Karpas-422 (cell line): ENCODE measurements around the gene MR1. TPM values are rescaled to one million over a fixed set of nuclear protein-coding genes. Genes with fewer than 3 reads are reported as not detected.
"Not testable (repeated sequence)": the region's sequence is repeated elsewhere in the genome, so short reads cannot be mapped to it uniquely, and the experiment has no call there.

Experiments used
- DNase-seq: peaks from one replicate; pipeline ENCODE4 v3.0.0-alpha.2; 2015
- H2AFZ ChIP-seq: fragments of 200-600 bp; sonication (generic); 2 replicates; pipeline ENCODE4 v1.6.1; 2014; ENCODE audit warnings: antibody characterized with exemption, low read length, mixed read lengths
- H3K27ac ChIP-seq: fragments of 200-600 bp; sonication (generic); 2 replicates; pipeline ENCODE4 v1.5.1; 2014; ENCODE audit warnings: mild to moderate bottlenecking, low read length, moderate library complexity
- H3K27me3 ChIP-seq: fragments of 200-600 bp; sonication (generic); 2 replicates; pipeline ENCODE4 v1.6.1; 2014; ENCODE audit warnings: low read length, mixed read lengths
- H3K36me3 ChIP-seq: fragments of 200-600 bp; sonication (generic); 2 replicates; pipeline ENCODE4 v1.6.1; 2014; ENCODE audit warnings: low read length, mixed read lengths; ENCODE audit not compliant: insufficient read depth
- H3K4me1 ChIP-seq: fragments of 200-600 bp; sonication (generic); 2 replicates; pipeline ENCODE4 v1.6.1; 2014; ENCODE audit warnings: mild to moderate bottlenecking, low read length, mixed read lengths
- H3K4me2 ChIP-seq: fragments of 200-600 bp; sonication (generic); 2 replicates; pipeline ENCODE4 v1.6.1; 2014; ENCODE audit warnings: low read length, low read depth, mild to moderate bottlenecking; ENCODE audit not compliant: poor library complexity, severe bottlenecking
- H3K4me3 ChIP-seq: fragments of 200-600 bp; sonication (generic); 2 replicates; pipeline ENCODE4 v1.5.1; 2014; ENCODE audit warnings: mild to moderate bottlenecking, antibody characterized with exemption, low read length, mixed read lengths
- H3K79me2 ChIP-seq: fragments of 200-600 bp; sonication (generic); 2 replicates; pipeline ENCODE4 v1.6.1; 2014; ENCODE audit warnings: mild to moderate bottlenecking, low read length, mixed read lengths
- H3K9ac ChIP-seq: fragments of 200-600 bp; sonication (generic); 2 replicates; pipeline ENCODE4 v1.6.0; 2014; ENCODE audit warnings: low read length
- H3K9me2 ChIP-seq: fragments of 200-600 bp; sonication (generic), shearing (Covaris generic); replicated peaks from 2 replicates; pipeline ENCODE4 v1.6.0; 2014; ENCODE audit warnings: mild to moderate bottlenecking, low read length, moderate library complexity; ENCODE audit not compliant: insufficient read depth
- H3K9me3 ChIP-seq: fragments of 300-700, 200-600 bp; sonication (generic); 2 replicates; pipeline ENCODE4 v1.6.1; 2014; ENCODE audit warnings: low read length, mixed read lengths
- H4K20me1 ChIP-seq: fragments of 200-600 bp; sonication (generic); 2 replicates; pipeline ENCODE4 v1.6.1; 2014; ENCODE audit warnings: mild to moderate bottlenecking, antibody characterized with exemption, low read length, low read depth; ENCODE audit not compliant: insufficient read depth
- total RNA-seq: library from RNA; depleted of rRNA; stranded (reverse); fragments of >200 nt; shearing (Covaris generic); gene quantifications from 2 replicates; pipeline ENCODE4 v1.2.3, GENCODE V29; 2014; ENCODE audit warnings: low replicate concordance

Gene MR1
- total RNA-seq, 1 experiment from 2014 or later: 37.3 TPM

GRCh38 chr1:181049378-181049777 lies 15.6 kb downstream of the MR1 start:
- no peaks in the 10 kb centered on the region for H4K20me1 ChIP-seq
- H3K9me2 ChIP-seq: no peaks in the 10 kb centered on the region
- H3K36me3 ChIP-seq: no peaks in the 10 kb centered on the region
- no peak overlapping the region for H3K27ac ChIP-seq
- DNase-seq: no peak
- H3K9ac ChIP-seq: no peak overlapping the region
- no peaks in the 10 kb centered on the region for H3K4me1 ChIP-seq
- no peak overlapping the region for H3K4me2 ChIP-seq
- no peaks in the 10 kb centered on the region for H3K9me3 ChIP-seq
- H3K27me3 ChIP-seq: no peaks in the 10 kb centered on the region
- no peak overlapping the region for H3K4me3 ChIP-seq
- no peak overlapping the region for H2AFZ ChIP-seq
- H3K79me2 ChIP-seq: no peaks in the 10 kb centered on the region; the same call in 1 of the 2 replicates

- no peaks in the 10 kb centered on the region for H3K9me2 ChIP-seq
- H2AFZ ChIP-seq: no peak overlapping the region
- no peak overlapping the region for H3K9ac ChIP-seq
- no peak overlapping the region for H3K4me2 ChIP-seq
- no peak overlapping the region for H3K27ac ChIP-seq
- H3K79me2 ChIP-seq: no peaks in the 10 kb centered on the region
- no peaks in the 10 kb centered on the region for H3K27me3 ChIP-seq
- DNase-seq: no peak
- H4K20me1 ChIP-seq: no peaks in the 10 kb centered on the region
- no peak overlapping the region for H3K4me3 ChIP-seq
- H3K36me3 ChIP-seq: no peaks in the 10 kb centered on the region
- H3K9me3 ChIP-seq: no peaks in the 10 kb centered on the region
- no peaks in the 10 kb centered on the region for H3K4me1 ChIP-seq
Measured at GRCh38 chr1:181050922-181051321, 17.1 kb downstream of the MR1 start.

- Histone ChIP-seq H3K9me3 (no peaks in the 10 kb centered on the region), H3K36me3 (no peaks in the 10 kb centered on the region), H3K9ac (no peak overlapping the region), H3K4me2 (no peak overlapping the region), H4K20me1 (no peaks in the 10 kb centered on the region), H3K27ac (no peak overlapping the region), H3K4me3 (no peak overlapping the region), H3K79me2 (no peaks in the 10 kb centered on the region), H3K9me2 (no peaks in the 10 kb centered on the region), H3K27me3 (no peaks in the 10 kb centered on the region), H2AFZ (no peak overlapping the region), H3K4me1 (peaks cover 3% of the 10 kb centered on the region)
- no peak for DNase-seq
Measured at GRCh38 chr1:181056560-181056959, 22.8 kb downstream of the MR1 start.

GRCh38 chr1:181057079-181057478 lies 23.3 kb downstream of the MR1 start:
- no peak overlapping the region for H3K4me2 ChIP-seq
- H3K79me2 ChIP-seq: no peaks in the 10 kb centered on the region
- DNase-seq: no peak
- no peaks in the 10 kb centered on the region for H4K20me1 ChIP-seq
- H3K9ac ChIP-seq: no peak overlapping the region
- no peaks in the 10 kb centered on the region for H3K9me3 ChIP-seq
- no peaks in the 10 kb centered on the region for H3K36me3 ChIP-seq
- H3K27ac ChIP-seq: no peak overlapping the region
- H3K27me3 ChIP-seq: no peaks in the 10 kb centered on the region
- H3K4me1 ChIP-seq: peaks cover 8% of the 10 kb centered on the region
- no peak overlapping the region for H2AFZ ChIP-seq
- H3K9me2 ChIP-seq: no peaks in the 10 kb centered on the region
- no peak overlapping the region for H3K4me3 ChIP-seq

GRCh38 chr1:181059435-181059834 lies 25.7 kb downstream of the MR1 start:
- H3K9me2 ChIP-seq: no peaks in the 10 kb centered on the region
- H2AFZ ChIP-seq: no peak overlapping the region
- no peaks in the 10 kb centered on the region for H3K27me3 ChIP-seq
- H3K27ac ChIP-seq: no peak overlapping the region
- H3K4me1 ChIP-seq: peaks cover 22% of the 10 kb centered on the region
- no peak overlapping the region for H3K4me2 ChIP-seq
- no peaks in the 10 kb centered on the region for H3K79me2 ChIP-seq
- no peak for DNase-seq
- H3K36me3 ChIP-seq: no peaks in the 10 kb centered on the region
- H3K4me3 ChIP-seq: no peak overlapping the region
- no peak overlapping the region for H3K9ac ChIP-seq
- no peaks in the 10 kb centered on the region for H4K20me1 ChIP-seq
- no peaks in the 10 kb centered on the region for H3K9me3 ChIP-seq

- H3K79me2 ChIP-seq: no peaks in the 10 kb centered on the region
- no peak for DNase-seq
- no peak overlapping the region for H3K9ac ChIP-seq
- H3K4me1 ChIP-seq: peaks cover 22% of the 10 kb centered on the region
- no peak overlapping the region for H3K4me3 ChIP-seq
- no peaks in the 10 kb centered on the region for H4K20me1 ChIP-seq
- no peak overlapping the region for H3K4me2 ChIP-seq
- no peaks in the 10 kb centered on the region for H3K36me3 ChIP-seq
- no peak overlapping the region for H3K27ac ChIP-seq
- no peaks in the 10 kb centered on the region for H3K27me3 ChIP-seq
- no peaks in the 10 kb centered on the region for H3K9me3 ChIP-seq
- H2AFZ ChIP-seq: no peak overlapping the region
- no peaks in the 10 kb centered on the region for H3K9me2 ChIP-seq
Measured at GRCh38 chr1:181060066-181060465, 26.3 kb downstream of the MR1 start.

GRCh38 chr1:181060947-181061346 lies 27.2 kb downstream of the MR1 start:
- not testable (repeated sequence) for H3K9me2 ChIP-seq, H3K9ac ChIP-seq, H3K4me3 ChIP-seq, H3K27ac ChIP-seq, H4K20me1 ChIP-seq, H3K27me3 ChIP-seq, DNase-seq, H3K79me2 ChIP-seq, H3K4me2 ChIP-seq, H3K9me3 ChIP-seq, H3K36me3 ChIP-seq, H2AFZ ChIP-seq
- peaks cover 22% of the 10 kb centered on the region for H3K4me1 ChIP-seq

GRCh38 chr1:181061487-181061886 lies 27.7 kb downstream of the MR1 start:
- no peak overlapping the region for H3K9ac ChIP-seq
- no peak overlapping the region for H3K27ac ChIP-seq
- no peaks in the 10 kb centered on the region for H3K9me2 ChIP-seq

More at GRCh38 chr1:181061487-181061886, 27.7 kb downstream of the MR1 start:
- 0 out of 2 replicates have a peak overlapping the region, but pooled peaks have one; percentile 50 for H3K4me3 ChIP-seq
- H3K4me2 ChIP-seq: peak overlapping the region; percentile 67
- H4K20me1 ChIP-seq: no peaks in the 10 kb centered on the region
- H3K27me3 ChIP-seq: no peaks in the 10 kb centered on the region
- no peaks in the 10 kb centered on the region for H3K79me2 ChIP-seq
- DNase-seq: no peak
- H3K9me3 ChIP-seq: no peaks in the 10 kb centered on the region
- no peaks in the 10 kb centered on the region for H3K36me3 ChIP-seq
- H2AFZ ChIP-seq: no peak overlapping the region
- peaks cover 22% of the 10 kb centered on the region for H3K4me1 ChIP-seq
